GM12891 (cell line): ENCODE data around the gene HDLBP.

Experiments used
- POLR2A ChIP-seq: IDR thresholded peaks from 2 replicates; pipeline ENCODE4 v1.6.1; 2011; ENCODE audit warnings: low read depth, low read length, control low read depth
- SPI1 ChIP-seq: IDR thresholded peaks from 2 replicates; pipeline ENCODE4 v1.6.1; 2011; ENCODE audit warnings: low read depth, low read length, control low read depth

DNA sequence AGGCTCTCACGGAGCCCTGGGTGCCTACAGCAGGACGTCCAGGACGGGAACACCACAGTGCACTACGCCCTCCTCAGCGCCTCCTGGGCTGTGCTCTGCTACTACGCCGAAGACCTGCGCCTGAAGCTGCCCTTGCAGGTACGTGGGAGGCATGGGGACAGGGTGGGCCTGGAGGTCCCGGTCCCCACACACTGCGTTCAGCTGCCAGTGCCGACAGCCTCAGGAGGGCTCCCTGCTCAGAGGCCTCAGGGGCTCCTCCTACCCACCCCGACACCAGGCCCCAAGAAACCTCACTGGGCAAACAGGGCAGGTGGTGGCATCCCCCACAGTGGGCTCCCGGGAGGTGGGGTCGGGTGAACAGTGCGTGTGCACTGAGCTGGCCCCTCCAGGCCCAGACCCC, 116.2 kb downstream of the HDLBP start:
- no peak for TF ChIP-seq POLR2A
- TF ChIP-seq SPI1, result no peak
